Heart left ventricle (tissue), 16 donors: Measurements from ENCODE around the gene ANKRA2. TPM values are rescaled to one million over a fixed set of nuclear protein-coding genes. Genes with fewer than 3 reads are reported as not detected.

Experiments used
- ATAC-seq, 4 donors: fragments of 200-7000 bp; cut with Tn5 transposase; one replicate each; pipeline ENCODE4 v1.9.1; 2020 to 2022; ENCODE audit warnings: moderate library complexity in 4 of 4, mild to moderate bottlenecking in 3 of 4, moderate number of reproducible peaks in 1 of 4
- DNase-seq, 5 donors: peaks; one replicate each; pipeline ENCODE4 v3.0.0-alpha.2; 2020
- H3K27ac ChIP-seq, 12 donors: fragments of 200-600 bp; sonication (generic) in 4 of 12; one replicate each; pipeline versions ENCODE4 v1.5.0 to v1.8.0; 2016 to 2022; ENCODE audit warnings: mild to moderate bottlenecking in 2 of 12
- H3K27me3 ChIP-seq, 9 donors: fragments of 200-600 bp; sonication (generic) in 2 of 9; one replicate each; pipeline versions ENCODE4 v1.5.1 to v1.8.0; 2016 to 2022; ENCODE audit warnings: mild to moderate bottlenecking in 3 of 9
- H3K36me3 ChIP-seq, 9 donors: fragments of 200-600 bp; sonication (generic) in 2 of 9; one replicate each; pipeline versions ENCODE4 v1.5.0 to v1.8.0; 2018 to 2022; ENCODE audit warnings: mild to moderate bottlenecking in 2 of 9
- H3K4me1 ChIP-seq, 12 donors: fragments of 200-600 bp; sonication (generic) in 4 of 12; one replicate each; pipeline versions ENCODE4 v1.5.0 to v1.8.0; 2016 to 2022; ENCODE audit warnings: mild to moderate bottlenecking in 3 of 12
- H3K4me3 ChIP-seq, 12 donors: fragments of 200-600 bp; sonication (generic) in 4 of 12; one replicate each; pipeline versions ENCODE4 v1.5.0 to v1.8.0; 2017 to 2022; ENCODE audit warnings: mild to moderate bottlenecking in 9 of 12, moderate library complexity in 4 of 12
- H3K9me3 ChIP-seq, 12 donors: fragments of 200-600 bp; sonication (generic) in 4 of 12; one replicate each; pipeline versions ENCODE4 v1.5.0 to v1.8.0; 2016 to 2022; ENCODE audit warnings: mild to moderate bottlenecking in 1 of 12
- CTCF ChIP-seq, 12 donors: fragments of 200-600 bp; sonication (generic) in 4 of 12; IDR thresholded peaks; one replicate each; pipeline versions ENCODE4 v1.5.0 to v1.8.0; 2018 to 2022; ENCODE audit warnings: antibody characterized with exemption in 12 of 12, mild to moderate bottlenecking in 5 of 12
- POLR2A ChIP-seq, 2 donors: fragments of 450-650 bp; IDR thresholded peaks; one replicate each; pipeline ENCODE4 v1.6.1; 2017; ENCODE audit warnings: antibody characterized with exemption in 2 of 2, mild to moderate bottlenecking in 2 of 2, moderate library complexity in 2 of 2
- WGBS, 4 donors: extraction: QIAGEN DNeasy Blood & Tissue Kit in 2 of 4; methylation state at CpG; one replicate each; pipeline versions ENCODE4 v1.1.5 to v1.1.7; 2013 to 2018; 5-methylcytosine and 5-hydroxymethylcytosine counted together
- intact Hi-C, 10 donors: fragments of 100-400 bp; cut with DNase I; formaldehyde crosslinking; loops; one replicate each; pipeline versions ENCODE4 v1.11.1 to v1.14.2; 2022
- polyA plus RNA-seq, 2 donors: library from polyadenylated mRNA; stranded (reverse); fragments of 200-250 nt; gene quantifications; one replicate each; pipeline ENCODE4 v1.2.3, GENCODE V29; 2013
- total RNA-seq, 9 donors: library from RNA; depleted of rRNA in 2 of 9; stranded (reverse); fragments of >200 nt in 2 of 9; fragmentation: NEBNext Ultra II Directional in 3 of 9; extraction: Animal tissue kit (Norgen Biotek cat#: 25700) in 3 of 9; gene quantifications; one replicate each; pipeline versions ENCODE4 v1.1.0 to v1.2.4, GENCODE V29; 2016 to 2023
- donor health status: ischemic (EF 13 %, LVEDD 7.1; RV severe dilation, severe dysfunction).
- donor health status: healthy with polysubstance abuse.
- donor health status: DM: no; HTN: yes; CAD: no.
- donor health status: DM: no; HTN: no; CAD: no.
- donor health status: ischemic (EF 25% LVEDD 6.9; RV normal size, moderate dysfunction).
- donor health status: ischemic (EF 25% LVEDD 5.7; RV mildly dilated, moderate dysfunction).
- donor health status: healthy.
- donor health status: DM: yes; HTN: yes; CAD: no.
- donor health status: ischemic (EF 35%, LVEDD 5.7; RV mildly dilated, moderate dysfunction).
- donor health status: nonischemic (EF 11% LVEDD 7.7; RV severe dilation, severe dysfunction).
- donor health status: DM: yes; HTN: yes; CAD: no.
- donor health status: PGD.
- donor health status: ischemic (EF 29% LVEDD 5.4; RV normal size, mild dysfunction).
- donor health status: nonischemic (EF 23%, LVEDD 6.1; RV moderate dilation, normal function).

Gene ANKRA2
- total and polyA plus RNA-seq, 11 donors = 6.2 to 14.9 (median 11.3) TPM

- Histone ChIP-seq H3K27me3 (peaks cover 0 to 1% (median 0%) of the 10 kb centered on the region in 9 donors), H3K36me3 (no peaks in the 10 kb centered on the region), H3K27ac (no peak overlapping the region), H3K4me1 (peaks cover 0 to 4% (median 0%) of the 10 kb centered on the region in 12 donors), H3K9me3 (no peaks in the 10 kb centered on the region), H3K4me3 (no peak overlapping the region)
- no peak for DNase-seq
- WGBS, 4 donors = 69 to 77% (median 70%) methylated on average over 2 of the region's 2 CpGs
- no peak for ATAC-seq
- intact Hi-C loops = loop anchor here in 5 of 10 donors (5.0 to 10.0 kb wide), 2 partner anchors 455 to 457 kb away; no protein-coding TSS in a partner anchor
- TF ChIP-seq CTCF (IDR thresholded peaks at IDR 0.05) (no peak), POLR2A (IDR thresholded peaks at IDR 0.05) (no peak)
These were observed 25.7 kb downstream of the ANKRA2 start for GRCh38 chr5:73539730-73540129.

GRCh38 chr5:73534971-73535370, 30.5 kb downstream of the ANKRA2 start:
- Histone ChIP-seq H3K36me3 (no peaks in the 10 kb centered on the region), H3K9me3 (no peaks in the 10 kb centered on the region), H3K4me1 (no peaks in the 10 kb centered on the region), H3K27ac (no peak overlapping the region), H3K4me3 (no peak overlapping the region), H3K27me3 (peaks cover 0 to 12% (median 0%) of the 10 kb centered on the region in 9 donors)
- intact Hi-C loops = loop anchor here in 5 of 10 donors (5.0 to 10.0 kb wide), 2 partner anchors 450 to 453 kb away; no protein-coding TSS in a partner anchor
- TF ChIP-seq CTCF (IDR thresholded peaks at IDR 0.05) = no peak
- TF ChIP-seq POLR2A (IDR thresholded peaks at IDR 0.05) = no peak
- DNase-seq (no peak), ATAC-seq (no peak)
- 84 to 90% (median 86%) methylated on average over 2 of the region's 2 CpGs for WGBS, 4 donors

- no peaks in the 10 kb centered on the region for H3K9me3 ChIP-seq
- peaks cover 0 to 15% (median 0%) of the 10 kb centered on the region in 9 donors for H3K27me3 ChIP-seq
- H3K4me3 ChIP-seq = no peak overlapping the region
- H3K4me1 ChIP-seq = no peaks in the 10 kb centered on the region
- H3K27ac ChIP-seq = no peak overlapping the region
- WGBS, 4 donors = 75 to 79% (median 79%) methylated on average over 5 of the region's 5 CpGs
- no peak for ATAC-seq
- no peaks in the 10 kb centered on the region for H3K36me3 ChIP-seq
- intact Hi-C loops = loop anchor here in 4 of 10 donors (10.0 kb wide), 1 partner anchor 449 kb away; no protein-coding TSS in a partner anchor
- no peak for TF ChIP-seq POLR2A (IDR thresholded peaks at IDR 0.05)
- TF ChIP-seq CTCF (IDR thresholded peaks at IDR 0.05) = no peak
- no peak for DNase-seq
These were observed 31.3 kb downstream of the ANKRA2 start for GRCh38 chr5:73534011-73534644.

DNA sequence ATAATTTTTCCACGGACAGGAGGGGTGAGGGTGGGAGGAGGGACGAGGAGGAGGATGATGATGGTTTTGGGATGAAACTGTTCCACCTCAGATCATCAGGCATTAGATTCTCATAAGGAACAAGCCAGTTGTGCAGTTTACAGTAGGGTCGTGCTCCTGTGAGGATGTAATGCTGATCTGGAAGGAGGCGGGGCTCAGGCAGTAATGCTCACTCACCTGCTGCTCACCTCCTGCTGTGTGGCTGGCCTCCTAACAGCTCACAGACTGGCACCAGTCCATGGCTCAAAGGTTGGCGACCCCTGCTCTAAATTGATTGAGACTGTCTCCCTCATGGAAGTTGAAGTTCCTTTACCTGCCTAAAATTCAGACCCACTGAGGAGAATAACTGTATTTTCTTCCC, 33.2 kb downstream of the ANKRA2 start:
- ATAC-seq (no peak), DNase-seq (no peak)
- no peaks in the 10 kb centered on the region for H3K36me3 ChIP-seq
- WGBS, 4 donors = 73 to 83% (median 77%) methylated on average over 5 of the region's 5 CpGs
- TF ChIP-seq CTCF (IDR thresholded peaks at IDR 0.05) = no peak
- TF ChIP-seq POLR2A (IDR thresholded peaks at IDR 0.05) = no peak
- peaks cover 0 to 15% (median 0%) of the 10 kb centered on the region in 9 donors for H3K27me3 ChIP-seq
- H3K27ac ChIP-seq = no peak overlapping the region
- no peak overlapping the region for H3K4me3 ChIP-seq
- intact Hi-C loops = loop anchor here in 4 of 10 donors (10.0 kb wide), 1 partner anchor 447 kb away; no protein-coding TSS in a partner anchor
- no peaks in the 10 kb centered on the region for H3K9me3 ChIP-seq
- no peaks in the 10 kb centered on the region for H3K4me1 ChIP-seq
